Dermis blood vessel endothelial cell (primary cell): ENCODE measurements around the gene ORAI3. TPM values are rescaled to one million over a fixed set of nuclear protein-coding genes. Genes with fewer than 3 reads are reported as not detected.

Experiments
- DNase-seq: peaks from one replicate; pipeline ENCODE4 v3.0.0; 2010
- total RNA-seq: library from RNA; depleted of rRNA; stranded (reverse); fragments of >200 nt; gene quantifications from 2 replicates; pipeline ENCODE4 v1.2.3, GENCODE V29; 2014

Gene ORAI3
- total RNA-seq, 1 donor from 2014 or later: 40.2 TPM

- no peak for DNase-seq
These were observed 22.4 kb downstream of the ORAI3 start for GRCh38 chr16:30971298-30971697.

GRCh38 chr16:30972872-30973271 lies 24.0 kb downstream of the ORAI3 start:
- DNase-seq: no peak

- no peak for DNase-seq
These were observed 25.5 kb downstream of the ORAI3 start for GRCh38 chr16:30974348-30974747.

- no peak for DNase-seq
These were observed 27.6 kb downstream of the ORAI3 start for GRCh38 chr16:30976486-30976885.

GRCh38 chr16:30977502-30977901 lies 28.6 kb downstream of the ORAI3 start:
- DNase-seq: peak; percentile 54

- no peak for DNase-seq
These were observed 30.5 kb downstream of the ORAI3 start for GRCh38 chr16:30979170-30980022.

GRCh38 chr16:30980023-30980371 lies 31.1 kb downstream of the ORAI3 start:
- no peak for DNase-seq

- no peak for DNase-seq
These were observed 31.6 kb downstream of the ORAI3 start for GRCh38 chr16:30980434-30980833.

GRCh38 chr16:30980959-30981358 lies 32.1 kb downstream of the ORAI3 start:
- DNase-seq: no peak

GRCh38 chr16:30982548-30983288 lies 33.9 kb downstream of the ORAI3 start:
- DNase-seq: no peak

- no peak for DNase-seq
These were observed 34.5 kb downstream of the ORAI3 start for GRCh38 chr16:30983289-30983889.

GRCh38 chr16:30983898-30984610 lies 35.2 kb downstream of the ORAI3 start:
- no peak for DNase-seq

- DNase-seq: peak; percentile 87
These were observed 36.0 kb downstream of the ORAI3 start, which contains the start of gene HSD3B7 for GRCh38 chr16:30984669-30985400. HSD3B7 (plus strand) TSS chr16:30985207; CDS start chr16:30985659, 452 bp downstream.

- DNase-seq: peak; percentile 19
These were observed 36.7 kb downstream of the ORAI3 start for GRCh38 chr16:30985401-30986128.

GRCh38 chr16:30986129-30986991 lies 37.5 kb downstream of the ORAI3 start:
- no peak for DNase-seq

- no peak for DNase-seq
These were observed 38.8 kb downstream of the ORAI3 start for GRCh38 chr16:30987581-30988190.

GRCh38 chr16:30989469-30990047 lies 40.7 kb downstream of the ORAI3 start:
- DNase-seq: no peak

- DNase-seq: no peak
These were observed 41.2 kb downstream of the ORAI3 start for GRCh38 chr16:30990105-30990504.

GRCh38 chr16:30991052-30991451 lies 42.2 kb downstream of the ORAI3 start:
- DNase-seq: no peak
